ENCODE measurements around the gene EIPR1.

DNA sequence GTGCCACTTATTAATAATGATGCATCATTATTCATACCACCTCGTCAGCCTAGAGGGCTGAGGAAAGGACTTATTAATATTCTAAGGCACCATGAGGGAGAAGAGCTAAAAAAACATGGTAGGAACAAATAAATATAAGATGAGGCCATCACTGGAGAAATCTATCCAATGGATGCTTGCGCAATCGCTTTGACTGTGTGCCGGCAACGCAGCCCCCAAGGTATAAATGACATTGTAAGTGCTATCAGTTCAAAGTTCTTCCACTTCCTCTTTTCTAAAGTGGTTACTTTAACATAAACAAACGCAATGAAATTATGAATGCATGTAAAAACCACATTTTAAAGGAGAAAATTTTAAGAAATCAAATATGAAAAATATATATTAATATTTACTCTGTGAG lies 164.6 kb downstream of the EIPR1 start:
- no peak for TF ChIP-seq POLR2A (IDR thresholded peaks at IDR 0.05; ENCODE audit: low read depth, low read length)
- TF ChIP-seq, protein P1, sequence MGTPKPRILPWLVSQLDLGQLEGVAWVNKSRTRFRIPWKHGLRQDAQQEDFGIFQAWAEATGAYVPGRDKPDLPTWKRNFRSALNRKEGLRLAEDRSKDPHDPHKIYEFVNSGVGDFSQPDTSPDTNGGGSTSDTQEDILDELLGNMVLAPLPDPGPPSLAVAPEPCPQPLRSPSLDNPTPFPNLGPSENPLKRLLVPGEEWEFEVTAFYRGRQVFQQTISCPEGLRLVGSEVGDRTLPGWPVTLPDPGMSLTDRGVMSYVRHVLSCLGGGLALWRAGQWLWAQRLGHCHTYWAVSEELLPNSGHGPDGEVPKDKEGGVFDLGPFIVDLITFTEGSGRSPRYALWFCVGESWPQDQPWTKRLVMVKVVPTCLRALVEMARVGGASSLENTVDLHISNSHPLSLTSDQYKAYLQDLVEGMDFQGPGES (IDR thresholded peaks at IDR 0.05) = no peak
- TF ChIP-seq ZZZ3 (IDR thresholded peaks at IDR 0.05; ENCODE audit: control insufficient read depth, insufficient read length, low read depth) = no peak
- no peak for TF ChIP-seq RELA (IDR thresholded peaks at IDR 0.05; ENCODE audit: borderline replicate concordance, partially characterized antibody)
